ENCODE results near the gene EP400.

EP400 gene

GRCh38 chr12:131991816-131992430 is 42.2 kb downstream of the EP400 start:
- Histone ChIP-seq H3K27ac (ENCODE audit: extremely low read depth, low read depth, low read length) (no peak overlapping the region), H3K9me3 (ENCODE audit: control insufficient read depth, insufficient read depth, low read depth, low read length) (no peaks in the 10 kb centered on the region), H3K4me3 (ENCODE audit: low read depth, low read length) (no peak overlapping the region), H3K4me1 (ENCODE audit: control insufficient read depth, insufficient read depth, low read length) (no peaks in the 10 kb centered on the region), H3K36me3 (ENCODE audit: control insufficient read depth in 2 of 2, insufficient read depth in 1 of 2, low read length in 2 of 2) (peaks cover 24 to 94% of the 10 kb centered on the region in 2 experiments)
- TF ChIP-seq ZNF639 (tag by site-specific recombination; IDR thresholded peaks at IDR 0.05) (no peak), ZNF16 (tag by site-specific recombination; IDR thresholded peaks at IDR 0.05; ENCODE audit: low read depth) (no peak)
- ChIA-PET POLR2A (interaction anchor here (0.9 kb wide), 1 partner anchor 82 kb away, joined by 3 read pairs; no protein-coding TSS in a partner anchor), CTCF (no interaction called here)

GRCh38 chr12:131994589-131994988 is 44.8 kb downstream of the EP400 start:
- TF ChIP-seq ZNF777 (tag by site-specific recombination; IDR thresholded peaks at IDR 0.05; ENCODE audit: borderline replicate concordance) (no peak), IKZF3 (tag by site-specific recombination; IDR thresholded peaks at IDR 0.05) (no peak), SP7 (tag by site-specific recombination; IDR thresholded peaks at IDR 0.05) (no peak), ZNF580 (tag by site-specific recombination; IDR thresholded peaks at IDR 0.05) (no peak), ZBTB6 (tag by site-specific recombination; IDR thresholded peaks at IDR 0.05) (no peak), ZNF626 (tag by site-specific recombination; IDR thresholded peaks at IDR 0.05) (no peak), ZSCAN18 (tag by site-specific recombination; IDR thresholded peaks at IDR 0.05) (no peak), ZBTB21 (tag by site-specific recombination; IDR thresholded peaks at IDR 0.05) (no peak), ZNF155 (tag by site-specific recombination; IDR thresholded peaks at IDR 0.05) (no peak), ZNF366 (tag by site-specific recombination; conservative IDR thresholded peaks at IDR 0.05) (no peak), BCL11A (tag by site-specific recombination; IDR thresholded peaks at IDR 0.05; ENCODE audit: low read depth) (no peak), ZNF670 (tag by site-specific recombination; IDR thresholded peaks at IDR 0.05; ENCODE audit: low read depth) (no peak), PBX3 (CRISPR knock-in tag; IDR thresholded peaks at IDR 0.05) (no peak), ZNF248 (tag by site-specific recombination; IDR thresholded peaks at IDR 0.05) (no peak), PRDM6 (tag by site-specific recombination; IDR thresholded peaks at IDR 0.05) (no peak), ZNF341 (tag by site-specific recombination; IDR thresholded peaks at IDR 0.05; ENCODE audit: low read depth) (no peak), ZNF223 (tag by site-specific recombination; IDR thresholded peaks at IDR 0.05) (no peak), ZNF140 (tag by site-specific recombination; IDR thresholded peaks at IDR 0.05) (no peak), HIC1 (tag by site-specific recombination; IDR thresholded peaks at IDR 0.05) (no peak), ZNF560 (tag by site-specific recombination; IDR thresholded peaks at IDR 0.05; ENCODE audit: borderline replicate concordance) (no peak)
- Histone ChIP-seq H3K27ac (ENCODE audit: extremely low read depth, low read depth, low read length) (no peak overlapping the region), H3K4me3 (ENCODE audit: low read depth, low read length) (no peak overlapping the region), H3K36me3 (ENCODE audit: control insufficient read depth in 2 of 2, insufficient read depth in 1 of 2, low read length in 2 of 2) (peaks cover 15 to 67% of the 10 kb centered on the region in 2 experiments), H3K4me1 (ENCODE audit: control insufficient read depth, insufficient read depth, low read length) (no peaks in the 10 kb centered on the region), H3K9me3 (ENCODE audit: control insufficient read depth, insufficient read depth, low read depth, low read length) (no peaks in the 10 kb centered on the region)
- POLR2A ChIA-PET = no interaction called here
- CTCF ChIA-PET = no interaction called here
